GM18858 (cell line): Measurements from ENCODE around the gene PIP5K1A.
"Not testable (repeated sequence)": the region's sequence is repeated elsewhere in the genome, so short reads cannot be mapped to it uniquely, and the experiment has no call there.

ENCODE experiments used
- ATAC-seq: cut with Tn5 transposase; IDR thresholded peaks from one replicate; pipeline ENCODE4 v1.9.1; 2021; ENCODE audit not compliant: unreplicated experiment

The PIP5K1A gene

GRCh38 chr1:151251656-151252470, 53.5 kb downstream of the PIP5K1A start:
- ATAC-seq, result no peak

- peak; percentile 68 for ATAC-seq
Observed at GRCh38 chr1:151254217-151255213, 56.2 kb downstream of the PIP5K1A start, which contains the start of gene PSMD4. TSS of gene PSMD4 (plus strand) at chr1:151254734. CDS start at chr1:151254783, 49 bp downstream.

GRCh38 chr1:151255381-151255780, 57.0 kb downstream of the PIP5K1A start:
- ATAC-seq, result no peak

GRCh38 chr1:151259351-151259750, 61.0 kb downstream of the PIP5K1A start:
- no peak for ATAC-seq

GRCh38 chr1:151265446-151266236, 67.3 kb downstream of the PIP5K1A start:
- ATAC-seq, result no peak

- no peak for ATAC-seq
Observed at GRCh38 chr1:151266315-151266714, 68.0 kb downstream of the PIP5K1A start.

GRCh38 chr1:151266821-151267220, 68.5 kb downstream of the PIP5K1A start:
- ATAC-seq, result no peak

- ATAC-seq, result no peak
Observed at GRCh38 chr1:151267760-151268159, 69.4 kb downstream of the PIP5K1A start.

GRCh38 chr1:151273924-151274466, 75.6 kb downstream of the PIP5K1A start:
- ATAC-seq, result no peak

GRCh38 chr1:151275341-151275740, 77.0 kb downstream of the PIP5K1A start:
- not testable (repeated sequence) for ATAC-seq

GRCh38 chr1:151277249-151277648, 78.9 kb downstream of the PIP5K1A start:
- ATAC-seq, result no peak

GRCh38 chr1:151281225-151281968, 83.0 kb downstream of the PIP5K1A start:
- ATAC-seq, result no peak

- peak; percentile 83 for ATAC-seq
Observed at GRCh38 chr1:151281969-151282882, 83.9 kb downstream of the PIP5K1A start, which contains the start of gene ZNF687. TSS of gene ZNF687 (plus strand) at chr1:151282299. CDS start at chr1:151286292, 3,993 bp downstream.

- no peak for ATAC-seq
Observed at GRCh38 chr1:151282883-151283725, 84.8 kb downstream of the PIP5K1A start.

GRCh38 chr1:151284013-151284577, 85.7 kb downstream of the PIP5K1A start:
- ATAC-seq, result no peak

GRCh38 chr1:151286619-151287340, 88.4 kb downstream of the PIP5K1A start:
- no peak for ATAC-seq

- ATAC-seq, result no peak
Observed at GRCh38 chr1:151287341-151287699, 89.0 kb downstream of the PIP5K1A start.
